ENCODE measurements around the gene H1-8. TPM values are rescaled to one million over a fixed set of nuclear protein-coding genes. Genes with fewer than 3 reads are reported as not detected.

H1-8 gene
- total RNA-seq, 1 experiment from 2014 or later, result not detected

DNA sequence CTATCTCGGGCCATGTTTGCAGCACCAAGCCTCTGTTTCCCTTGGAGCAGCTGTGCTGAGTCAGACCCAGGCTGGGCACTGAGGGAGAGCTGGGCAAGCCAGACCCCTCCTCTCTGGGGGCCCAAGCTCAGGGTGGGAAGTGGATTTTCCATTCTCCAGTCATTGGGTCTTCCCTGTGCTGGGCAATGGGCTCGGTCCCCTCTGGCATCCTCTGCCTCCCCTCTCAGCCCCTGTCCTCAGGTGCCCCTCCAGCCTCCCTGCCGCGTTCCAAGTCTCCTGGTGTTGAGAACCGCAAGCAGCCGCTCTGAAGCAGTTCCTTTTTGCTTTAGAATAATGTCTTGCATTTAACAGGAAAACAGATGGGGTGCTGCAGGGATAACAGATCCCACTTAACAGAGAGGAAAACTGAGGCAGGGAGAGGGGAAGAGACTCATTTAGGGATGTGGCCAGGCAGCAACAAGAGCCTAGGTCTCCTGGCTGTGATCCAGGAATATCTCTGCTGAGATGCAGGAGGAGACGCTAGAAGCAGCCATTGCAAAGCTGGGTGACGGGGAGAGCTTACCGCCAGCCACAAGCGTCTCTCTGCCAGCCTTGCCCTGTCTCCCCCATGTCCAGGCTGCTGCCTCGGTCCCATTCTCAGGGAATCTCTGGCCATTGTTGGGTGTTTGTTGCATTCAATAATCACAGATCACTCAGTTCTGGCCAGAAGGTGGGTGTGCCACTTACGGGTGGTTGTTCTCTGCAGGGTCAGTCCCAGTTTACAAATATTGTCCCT is 13.4 kb upstream of the H1-8 start:
- Histone ChIP-seq H3K9me2 (ENCODE audit: insufficient read depth) (no peaks in the 10 kb centered on the region), H3K4me3 (replicated peaks in 1 of 2; ENCODE audit: low read depth in 1 of 2, low read length in 2 of 2) (no peak overlapping the region), H3K9ac (ENCODE audit: low read length) (no peak overlapping the region), H4K20me1 (ENCODE audit: insufficient read depth) (no peaks in the 10 kb centered on the region), H3K4me2 (ENCODE audit: low read length) (no peak overlapping the region), H2AFZ (ENCODE audit: low read depth, low read length, poor library complexity, severe bottlenecking) (no peak overlapping the region), H3K9me3 (ENCODE audit: control insufficient read depth in 1 of 2, insufficient read depth in 1 of 2, low read depth in 1 of 2, low read length in 2 of 2) (no peaks in the 10 kb centered on the region), H3K4me1 (ENCODE audit: control insufficient read depth in 1 of 2, insufficient read depth in 2 of 2, low read length in 2 of 2) (peaks cover 0 to 4% of the 10 kb centered on the region in 2 experiments; a peak in 1 of 4 replicates), H3K27ac (ENCODE audit: low read depth, low read length) (no peak overlapping the region), H3K79me2 (ENCODE audit: insufficient read depth, low read length) (no peaks in the 10 kb centered on the region), H3K36me3 (ENCODE audit: control insufficient read depth in 1 of 2, insufficient read depth in 2 of 2, low read length in 2 of 2) (no peaks in the 10 kb centered on the region), H3K27me3 (ENCODE audit: insufficient read depth, low read length) (no peaks in the 10 kb centered on the region)
- BruUV-seq (replicated peaks), result no TSS peak
- ChIA-PET RAD21 (ENCODE audit: low non-redundant PET in 1 of 2, low total read pairs in 2 of 2, uncharacterized antibody in 2 of 2, unreplicated experiment in 2 of 2) (no interaction called here), CTCF (no interaction called here), POLR2A (no interaction called here)
- intact Hi-C loops (cut with micrococcal nuclease), result no loop called here
- DNase-seq (ENCODE audit: low read depth, low spot score), result no peak
- TF ChIP-seq, protein P1, sequence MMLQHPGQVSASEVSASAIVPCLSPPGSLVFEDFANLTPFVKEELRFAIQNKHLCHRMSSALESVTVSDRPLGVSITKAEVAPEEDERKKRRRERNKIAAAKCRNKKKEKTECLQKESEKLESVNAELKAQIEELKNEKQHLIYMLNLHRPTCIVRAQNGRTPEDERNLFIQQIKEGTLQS (IDR thresholded peaks at IDR 0.05), result no peak
- TF ChIP-seq, protein P2, sequence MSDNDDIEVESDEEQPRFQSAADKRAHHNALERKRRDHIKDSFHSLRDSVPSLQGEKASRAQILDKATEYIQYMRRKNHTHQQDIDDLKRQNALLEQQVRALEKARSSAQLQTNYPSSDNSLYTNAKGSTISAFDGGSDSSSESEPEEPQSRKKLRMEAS (IDR thresholded peaks at IDR 0.05), result no peak
- no peak for TF ChIP-seq CEBPB (IDR thresholded peaks at IDR 0.05; ENCODE audit: low read depth)
- no peak for ATAC-seq

DNA sequence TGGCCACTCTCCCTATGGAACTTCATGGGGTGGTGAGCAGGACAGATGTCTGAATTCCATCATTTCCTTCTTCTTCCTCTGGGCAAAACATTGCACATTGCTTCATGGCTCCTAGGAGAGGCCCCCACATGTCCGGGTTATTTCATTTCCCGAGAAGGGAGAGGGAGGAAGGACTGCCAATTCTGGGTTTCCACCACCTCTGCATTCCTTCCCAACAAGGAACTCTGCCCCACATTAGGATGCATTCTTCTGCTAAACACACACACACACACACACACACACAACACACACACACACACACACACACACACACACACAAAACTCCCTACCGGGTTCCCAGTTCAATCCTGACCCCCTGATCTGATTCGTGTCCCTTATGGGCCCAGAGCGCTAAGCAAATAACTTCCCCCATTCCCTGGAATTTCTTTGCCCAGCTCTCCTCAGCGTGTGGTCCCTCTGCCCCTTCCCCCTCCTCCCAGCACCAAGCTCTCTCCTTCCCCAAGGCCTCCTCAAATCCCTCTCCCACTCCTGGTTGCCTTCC is 12.7 kb upstream of the H1-8 start:
- ChIA-PET POLR2A (no interaction called here), RAD21 (ENCODE audit: low non-redundant PET in 1 of 2, low total read pairs in 2 of 2, uncharacterized antibody in 2 of 2, unreplicated experiment in 2 of 2) (no interaction called here), CTCF (no interaction called here)
- BruUV-seq (replicated peaks), result no TSS peak
- H3K36me3 ChIP-seq (ENCODE audit: control insufficient read depth in 1 of 2, insufficient read depth in 2 of 2, low read length in 2 of 2), result no peaks in the 10 kb centered on the region
- H3K9me3 ChIP-seq (ENCODE audit: control insufficient read depth in 1 of 2, insufficient read depth in 1 of 2, low read depth in 1 of 2, low read length in 2 of 2), result no peaks in the 10 kb centered on the region
- H3K9ac ChIP-seq (ENCODE audit: low read length), result no peak overlapping the region
- no peaks in the 10 kb centered on the region for H4K20me1 ChIP-seq (ENCODE audit: insufficient read depth)
- H2AFZ ChIP-seq (ENCODE audit: low read depth, low read length, poor library complexity, severe bottlenecking), result no peak overlapping the region
- H3K4me3 ChIP-seq (replicated peaks in 1 of 2; ENCODE audit: low read depth in 1 of 2, low read length in 2 of 2), result no peak overlapping the region
- H3K27ac ChIP-seq (ENCODE audit: low read depth, low read length), result no peak overlapping the region
- no peak overlapping the region for H3K4me2 ChIP-seq (ENCODE audit: low read length)
- ATAC-seq (no peak), DNase-seq (ENCODE audit: low read depth, low spot score) (no peak)
- H3K4me1 ChIP-seq (ENCODE audit: control insufficient read depth in 1 of 2, insufficient read depth in 2 of 2, low read length in 2 of 2), result peaks cover 0 to 4% of the 10 kb centered on the region in 2 experiments; a peak in 1 of 4 replicates
- intact Hi-C loops (cut with micrococcal nuclease), result no loop called here
- no peaks in the 10 kb centered on the region for H3K79me2 ChIP-seq (ENCODE audit: insufficient read depth, low read length)
- no peaks in the 10 kb centered on the region for H3K27me3 ChIP-seq (ENCODE audit: insufficient read depth, low read length)
- H3K9me2 ChIP-seq (ENCODE audit: insufficient read depth), result no peaks in the 10 kb centered on the region
- TF ChIP-seq EZH2phosphoT487 (IDR thresholded peaks at IDR 0.05; ENCODE audit: borderline replicate concordance) (no peak), POLR2A (IDR thresholded peaks at IDR 0.05; ENCODE audit: borderline replicate concordance, extremely low read depth, insufficient read depth, insufficient read length) (no peak), SP1 (IDR thresholded peaks at IDR 0.05; ENCODE audit: low read depth) (no peak), SRF (IDR thresholded peaks at IDR 0.05; ENCODE audit: low read depth) (no peak), JUND (IDR thresholded peaks at IDR 0.05) (no peak), ZNF274 (IDR thresholded peaks at IDR 0.05; ENCODE audit: low read depth, low read length) (no peak), FOSL1 (IDR thresholded peaks at IDR 0.05; ENCODE audit: low read depth) (no peak), TCF7L2 (IDR thresholded peaks at IDR 0.05; ENCODE audit: borderline replicate concordance, extremely low read depth, insufficient read depth, insufficient read length) (no peak), EZH2 (IDR thresholded peaks at IDR 0.05) (no peak)
- TF ChIP-seq, protein P2 (IDR thresholded peaks at IDR 0.05), result no peak
- TF ChIP-seq, protein P3, sequence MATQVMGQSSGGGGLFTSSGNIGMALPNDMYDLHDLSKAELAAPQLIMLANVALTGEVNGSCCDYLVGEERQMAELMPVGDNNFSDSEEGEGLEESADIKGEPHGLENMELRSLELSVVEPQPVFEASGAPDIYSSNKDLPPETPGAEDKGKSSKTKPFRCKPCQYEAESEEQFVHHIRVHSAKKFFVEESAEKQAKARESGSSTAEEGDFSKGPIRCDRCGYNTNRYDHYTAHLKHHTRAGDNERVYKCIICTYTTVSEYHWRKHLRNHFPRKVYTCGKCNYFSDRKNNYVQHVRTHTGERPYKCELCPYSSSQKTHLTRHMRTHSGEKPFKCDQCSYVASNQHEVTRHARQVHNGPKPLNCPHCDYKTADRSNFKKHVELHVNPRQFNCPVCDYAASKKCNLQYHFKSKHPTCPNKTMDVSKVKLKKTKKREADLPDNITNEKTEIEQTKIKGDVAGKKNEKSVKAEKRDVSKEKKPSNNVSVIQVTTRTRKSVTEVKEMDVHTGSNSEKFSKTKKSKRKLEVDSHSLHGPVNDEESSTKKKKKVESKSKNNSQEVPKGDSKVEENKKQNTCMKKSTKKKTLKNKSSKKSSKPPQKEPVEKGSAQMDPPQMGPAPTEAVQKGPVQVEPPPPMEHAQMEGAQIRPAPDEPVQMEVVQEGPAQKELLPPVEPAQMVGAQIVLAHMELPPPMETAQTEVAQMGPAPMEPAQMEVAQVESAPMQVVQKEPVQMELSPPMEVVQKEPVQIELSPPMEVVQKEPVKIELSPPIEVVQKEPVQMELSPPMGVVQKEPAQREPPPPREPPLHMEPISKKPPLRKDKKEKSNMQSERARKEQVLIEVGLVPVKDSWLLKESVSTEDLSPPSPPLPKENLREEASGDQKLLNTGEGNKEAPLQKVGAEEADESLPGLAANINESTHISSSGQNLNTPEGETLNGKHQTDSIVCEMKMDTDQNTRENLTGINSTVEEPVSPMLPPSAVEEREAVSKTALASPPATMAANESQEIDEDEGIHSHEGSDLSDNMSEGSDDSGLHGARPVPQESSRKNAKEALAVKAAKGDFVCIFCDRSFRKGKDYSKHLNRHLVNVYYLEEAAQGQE (IDR thresholded peaks at IDR 0.05; ENCODE audit: low read depth), result no peak
